UCSD-AML1 (cell line): ENCODE measurements around the gene SCN2B.
A peak's percentile ranks its signal among the peaks of the same experiment; 100 is the strongest.

Experiments
- DNase-seq: peaks from one replicate; lab custom pipeline; 2025; ENCODE audit not compliant: unreplicated experiment; lab: John Stamatoyannopoulos, UW

Gene SCN2B

DNA sequence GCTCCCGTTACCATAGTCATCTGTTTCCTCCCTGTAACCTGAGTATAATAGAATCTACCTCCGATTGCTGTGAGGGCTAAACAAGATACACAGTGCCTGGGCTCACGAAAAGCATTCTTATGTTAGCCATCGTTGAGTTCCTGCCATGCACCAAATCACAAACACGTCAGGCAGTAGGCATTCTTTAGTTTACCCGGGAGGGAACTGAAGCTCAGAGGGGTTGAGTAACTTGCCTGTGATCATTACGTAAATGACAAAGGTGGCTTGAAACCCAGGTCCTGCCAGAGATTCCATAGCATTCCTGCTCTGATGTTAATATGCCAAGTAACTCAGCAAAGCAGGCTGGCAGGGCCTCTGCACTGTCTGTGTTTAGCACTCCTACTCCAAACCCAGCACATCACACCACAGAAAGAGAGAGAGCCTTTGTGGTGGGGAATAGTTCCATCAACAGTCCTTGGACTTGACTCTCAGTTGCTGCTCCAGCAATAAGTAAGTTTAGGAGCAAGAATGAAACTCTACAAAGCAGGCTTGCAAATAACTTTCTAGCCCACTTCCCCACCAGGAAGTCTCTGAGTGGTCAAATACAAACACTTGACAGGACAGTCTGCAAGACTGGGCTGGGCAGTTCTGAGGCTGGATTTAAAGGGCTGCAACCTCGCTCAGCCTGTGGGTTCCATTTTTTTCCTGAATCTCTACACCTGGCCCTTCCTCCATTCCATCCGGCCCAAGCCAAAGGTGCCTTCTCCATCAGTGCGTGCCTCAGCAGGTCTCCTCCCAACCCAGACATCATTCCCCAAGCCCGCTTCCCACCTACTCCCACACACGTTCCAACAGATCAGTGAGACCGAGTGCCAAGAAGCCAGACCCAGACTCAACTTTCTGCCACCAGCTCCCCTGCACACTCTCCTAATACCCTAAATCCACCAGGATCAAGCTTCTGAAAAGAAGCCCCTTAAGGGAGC is 1.1 kb downstream of the SCN2B start:
- DNase-seq, result no peak

GRCh38 chr11:118174006-118174567 is 2.4 kb downstream of the SCN2B start:
- DNase-seq, result no peak

DNA sequence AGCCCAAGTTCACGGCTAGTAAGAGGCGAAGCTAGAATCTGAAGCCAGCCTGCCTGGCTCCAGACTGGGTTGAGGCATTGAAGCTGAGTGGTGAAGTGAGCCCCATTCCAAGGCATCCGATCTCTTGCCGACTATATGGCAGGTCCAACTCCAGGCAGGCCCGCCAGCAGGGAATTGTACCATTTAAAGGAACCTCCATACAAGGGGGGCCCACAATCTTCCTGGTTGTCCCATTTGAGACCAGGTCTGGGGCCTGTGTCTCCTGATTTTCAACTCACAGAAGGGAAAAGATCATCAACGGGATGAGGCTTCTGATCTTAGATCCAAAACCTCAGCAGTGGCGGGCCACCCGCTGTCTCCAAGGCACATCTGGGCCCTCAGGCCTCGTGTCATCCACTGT is 4.1 kb downstream of the SCN2B start:
- no peak for DNase-seq

DNA sequence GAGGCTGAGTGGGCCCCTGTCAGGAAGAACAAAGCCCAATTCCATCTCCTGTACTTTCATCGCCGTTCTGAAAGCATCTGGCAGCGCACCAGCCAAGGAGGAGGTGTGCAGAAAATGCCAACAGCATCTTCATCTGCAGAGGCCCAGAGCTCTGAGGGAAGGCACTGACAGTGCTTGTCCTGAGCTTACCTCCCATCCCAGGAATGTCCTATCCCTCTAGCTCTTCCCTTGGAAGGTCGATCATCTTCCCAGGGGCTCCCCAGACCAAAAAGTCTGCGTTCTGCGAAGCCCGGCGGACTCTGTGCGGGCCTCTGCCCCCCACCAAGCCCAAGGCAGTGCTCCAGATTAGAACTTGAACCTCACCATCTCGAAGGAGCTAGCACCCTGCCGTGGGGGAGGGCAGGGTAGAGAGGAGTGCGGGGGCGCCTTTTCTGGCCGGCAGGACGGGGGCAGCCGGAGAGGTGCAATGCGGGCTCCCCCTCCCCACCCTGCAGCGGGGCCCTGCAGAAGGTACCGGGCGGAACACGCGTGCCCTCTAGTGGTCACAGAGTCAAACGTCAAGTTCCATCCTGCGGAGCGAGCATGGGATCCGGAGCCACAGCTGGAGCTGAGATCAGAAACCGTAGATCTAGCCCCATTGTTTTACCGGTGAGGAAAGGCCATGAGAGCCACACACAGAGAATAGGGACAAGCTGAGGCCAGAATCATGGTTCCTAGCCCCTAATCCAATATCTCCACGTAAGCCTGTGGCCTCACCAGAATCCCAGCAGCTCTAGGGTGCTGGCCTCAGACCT is 5.0 kb downstream of the SCN2B start:
- DNase-seq, result peak; percentile 63

DNA sequence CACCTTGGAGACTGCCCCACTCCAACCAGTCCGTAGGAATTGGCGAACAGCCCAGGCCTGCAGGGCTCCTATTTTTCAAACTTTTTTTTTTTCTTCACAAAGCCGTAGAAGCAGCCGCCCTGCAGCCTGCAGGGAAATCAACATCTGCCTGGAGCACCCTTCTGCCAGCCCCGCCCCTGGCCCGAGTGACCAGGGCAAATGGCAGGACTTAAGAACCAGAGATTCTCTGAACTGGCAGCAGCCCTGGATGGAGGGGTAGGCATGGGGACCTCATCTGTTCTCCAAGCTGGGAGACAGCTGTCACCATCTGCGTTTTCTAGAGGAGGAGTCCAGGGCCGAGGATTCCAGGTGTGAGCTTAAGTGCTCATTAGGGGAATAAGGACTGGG is 5.6 kb downstream of the SCN2B start:
- no peak for DNase-seq

- no peak for DNase-seq
These were observed 6.2 kb downstream of the SCN2B start for GRCh38 chr11:118170231-118170630.

DNA sequence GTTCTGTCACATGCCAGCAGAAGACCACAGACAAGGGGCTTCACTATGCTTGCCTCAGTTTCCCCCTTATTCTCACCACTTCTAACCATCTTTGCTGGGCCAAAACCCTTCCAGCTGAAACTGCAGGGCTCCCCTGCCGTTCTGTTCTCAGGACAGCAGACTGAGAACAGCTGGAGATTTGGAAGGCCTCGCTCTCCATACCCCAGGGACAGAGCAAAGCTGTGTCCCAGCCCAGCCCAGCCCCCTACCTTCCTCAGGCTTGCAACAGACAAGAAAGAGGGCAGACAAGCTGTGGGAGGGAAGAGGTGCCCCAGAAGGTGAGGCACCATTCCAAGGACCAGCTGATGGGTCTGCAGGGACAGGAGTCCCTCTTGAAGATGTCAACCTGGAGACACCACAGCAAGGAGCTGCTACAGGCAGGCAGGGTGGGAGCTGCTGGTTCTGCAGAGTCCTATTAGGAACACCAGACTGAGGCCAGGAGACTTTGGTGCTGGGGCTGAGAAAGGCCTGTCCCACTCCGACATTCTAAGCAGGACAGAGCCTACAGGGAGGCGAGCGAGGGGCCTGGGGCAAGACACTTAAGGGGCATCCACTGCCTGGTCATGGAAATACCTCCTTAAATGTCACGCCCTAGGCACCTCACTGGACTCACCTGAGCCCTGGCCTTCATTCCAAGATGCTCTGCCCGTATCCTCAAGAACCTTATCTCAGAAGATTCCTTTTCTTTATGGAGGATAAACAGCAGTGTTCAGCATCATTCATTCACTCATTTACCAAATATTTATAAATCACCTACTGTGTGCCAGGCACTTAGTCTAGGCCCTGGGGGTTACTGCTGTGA is 6.9 kb downstream of the SCN2B start:
- no peak for DNase-seq

- DNase-seq, result no peak
These were observed 7.7 kb downstream of the SCN2B start for GRCh38 chr11:118168751-118169150.

DNA sequence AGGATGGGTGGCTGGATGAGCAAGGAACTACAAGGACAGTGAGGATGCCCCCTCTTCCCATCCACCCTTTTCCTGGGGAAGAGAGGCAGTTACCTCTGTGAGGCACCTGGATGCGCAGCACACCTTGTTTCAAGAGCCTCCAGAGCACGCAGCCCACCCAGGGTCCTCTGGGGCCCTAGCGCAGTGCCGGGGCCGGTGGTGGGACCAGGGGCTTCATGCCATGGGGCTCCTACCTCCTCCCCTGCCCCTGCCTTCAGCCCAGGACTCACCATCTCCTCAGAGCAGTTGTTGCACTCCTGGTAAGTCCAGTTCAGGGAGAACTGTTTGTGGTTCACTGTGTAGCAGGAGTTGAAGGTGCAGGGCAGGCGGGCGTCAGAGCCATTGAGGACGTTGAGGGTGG is 8.1 kb downstream of the SCN2B start:
- DNase-seq, result no peak

- DNase-seq, result no peak
These were observed 8.5 kb downstream of the SCN2B start for GRCh38 chr11:118167906-118168305.

GRCh38 chr11:118167253-118167652 is 9.2 kb downstream of the SCN2B start:
- no peak for DNase-seq

GRCh38 chr11:118166641-118167040 is 9.8 kb downstream of the SCN2B start:
- no peak for DNase-seq

- no peak for DNase-seq
These were observed 11.6 kb downstream of the SCN2B start for GRCh38 chr11:118164885-118165284.

GRCh38 chr11:118163494-118163893 is 12.9 kb downstream of the SCN2B start:
- no peak for DNase-seq

DNA sequence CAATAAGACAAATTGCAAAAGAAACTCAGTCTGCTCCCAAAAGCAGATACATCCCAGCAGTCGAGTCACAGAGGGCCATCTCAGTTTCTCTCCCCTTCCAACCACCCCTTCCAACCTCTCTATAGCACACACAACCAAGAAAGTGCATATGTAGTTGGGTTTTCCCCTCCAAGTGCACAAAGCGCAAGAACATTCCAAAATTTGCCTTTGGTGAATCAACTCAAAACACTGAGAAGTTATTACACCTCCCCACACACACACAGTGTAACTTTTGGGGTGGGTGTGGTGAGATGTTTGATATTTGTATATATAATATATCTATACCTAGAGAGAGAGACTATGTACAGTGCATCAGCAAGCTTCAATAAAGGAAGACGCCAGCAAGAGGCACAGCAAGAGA is 13.6 kb downstream of the SCN2B start:
- DNase-seq, result no peak

- DNase-seq, result no peak
These were observed 14.7 kb downstream of the SCN2B start for GRCh38 chr11:118161786-118162185.

DNA sequence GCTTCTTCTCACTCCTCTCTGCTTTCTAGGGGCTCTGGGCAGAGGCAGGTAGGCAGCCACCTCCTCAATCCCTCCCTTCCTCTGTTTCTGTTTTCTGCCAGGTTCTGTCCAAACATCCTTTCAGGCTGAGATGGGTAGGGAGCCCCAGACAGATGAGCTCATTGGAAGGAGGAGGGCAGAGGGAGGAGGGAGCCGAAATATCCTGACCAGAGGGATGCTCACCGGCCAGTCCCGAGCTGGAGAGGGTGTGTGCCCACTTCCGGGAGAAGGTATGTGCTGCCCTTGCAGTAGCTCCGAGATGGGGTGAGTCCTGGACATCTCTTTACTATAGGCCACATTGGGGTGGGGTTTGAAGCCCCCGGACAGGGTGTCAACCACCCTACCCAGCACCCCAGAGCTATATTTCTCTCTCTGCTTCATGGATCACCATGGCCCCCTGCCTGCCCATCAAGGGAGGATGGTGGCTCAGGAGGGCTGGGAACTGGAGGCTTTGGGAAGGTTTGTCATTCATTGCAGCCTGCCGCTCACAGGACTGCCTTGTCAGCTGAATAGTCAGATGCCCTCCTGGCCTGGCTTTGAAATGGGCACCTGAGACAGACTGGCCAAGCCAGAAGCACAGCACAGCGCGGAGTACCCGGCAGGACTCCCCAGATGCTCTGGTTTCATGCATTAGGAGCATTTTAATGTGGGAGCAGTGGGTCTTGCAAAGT is 19.1 kb downstream of the SCN2B start:
- no peak for DNase-seq

DNA sequence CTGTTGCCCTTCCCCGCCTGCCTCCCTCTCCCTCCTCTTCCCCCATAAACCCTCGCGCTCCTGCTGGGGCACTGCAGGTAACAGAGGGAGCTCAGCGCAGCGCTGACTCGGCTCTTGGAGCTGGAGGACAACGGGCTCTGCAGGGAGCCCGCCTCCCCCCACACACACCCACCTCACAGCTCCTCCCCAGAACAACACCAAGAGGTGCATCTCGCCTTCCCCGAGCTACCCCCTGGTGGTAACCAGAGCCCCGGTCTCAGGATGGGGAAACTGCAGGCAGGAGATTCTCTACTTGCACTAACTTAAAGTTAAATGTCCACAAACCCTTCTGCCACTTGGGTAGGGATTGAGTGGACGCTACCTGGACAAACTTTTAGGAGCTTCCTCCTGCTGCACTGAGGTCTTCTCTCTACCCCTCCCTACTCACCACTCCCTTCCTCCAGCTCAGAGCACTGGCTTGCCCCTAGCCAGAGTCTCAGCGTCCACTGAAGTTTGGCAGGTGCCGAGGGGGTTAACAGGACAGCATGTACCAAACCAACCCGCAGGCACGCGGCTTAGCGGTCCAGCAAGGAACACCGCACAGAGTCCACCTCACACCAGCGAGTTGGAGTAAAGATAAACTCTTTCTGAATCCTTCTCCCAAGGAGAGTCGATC is 19.8 kb downstream of the SCN2B start:
- DNase-seq, result no peak

DNA sequence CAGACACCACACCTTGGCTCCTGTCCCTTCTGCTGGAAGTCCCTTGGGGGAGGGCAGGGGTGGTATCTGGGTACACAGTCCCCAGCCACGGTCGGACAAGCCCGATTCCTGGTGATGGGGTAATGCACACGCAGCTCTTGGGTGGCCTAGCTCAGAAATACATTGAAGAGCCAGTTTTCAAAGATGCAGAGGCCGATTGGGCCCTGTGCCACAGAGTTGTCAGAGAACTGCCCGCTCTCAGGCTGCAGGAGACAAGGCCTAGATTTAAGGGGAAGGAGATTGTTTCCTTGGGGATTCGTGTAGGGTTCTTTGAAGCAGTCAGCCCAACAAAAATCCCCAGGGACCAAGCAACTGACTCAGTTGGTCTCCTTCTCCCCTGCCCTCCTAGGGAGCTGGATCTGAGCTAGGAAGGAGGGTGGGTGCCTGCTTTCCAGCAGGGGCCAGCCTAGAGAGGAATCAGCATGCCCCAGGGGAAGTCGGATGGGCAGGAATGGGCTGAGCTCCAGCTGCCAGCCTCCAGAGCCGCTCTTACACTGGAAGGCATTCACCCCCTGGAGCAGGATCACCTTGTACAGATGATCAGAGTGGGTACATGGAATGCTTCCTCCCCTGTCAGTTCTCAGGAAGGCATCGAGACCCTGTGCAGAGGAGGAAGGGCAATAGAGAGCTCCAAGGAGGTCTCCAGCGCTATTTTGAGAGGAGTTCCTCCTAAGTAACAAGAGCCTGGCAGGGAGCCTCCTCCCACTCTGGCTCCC is 20.5 kb downstream of the SCN2B start:
- no peak for DNase-seq
